Stimulated activated naive CD8-positive, alpha-beta T cell treated with anti-CD3 and anti-CD28 coated beads, Interleukin-15, Interleukin-2, amounts not matched to agents 100 ng/mL and 50 ng/mL, for 24 hours (primary cell): ENCODE results near the gene ARMH3.
A peak's percentile ranks its signal among the peaks of the same experiment; 100 is the strongest.
"Not testable (repeated sequence)": the region's sequence is repeated elsewhere in the genome, so short reads cannot be mapped to it uniquely, and the experiment has no call there.

ENCODE experiments used
- H3K27ac Mint-ChIP-seq: one replicate; pipeline ENCODE4 v1.8.0; 2021; ENCODE audit warnings: mild to moderate bottlenecking, mixed read lengths
- H3K27me3 Mint-ChIP-seq: one replicate; pipeline ENCODE4 v1.8.0; 2021; ENCODE audit warnings: mixed read lengths
- H3K36me3 Mint-ChIP-seq: one replicate; pipeline ENCODE4 v1.8.0; 2021; ENCODE audit warnings: low read depth, mixed read lengths
- H3K4me1 Mint-ChIP-seq: one replicate; pipeline ENCODE4 v1.8.0; 2021; ENCODE audit warnings: low read depth, mixed read lengths
- H3K4me3 Mint-ChIP-seq: one replicate; pipeline ENCODE4 v1.8.0; 2021; ENCODE audit warnings: mild to moderate bottlenecking, mixed read lengths
- H3K9me3 Mint-ChIP-seq: one replicate; pipeline ENCODE4 v1.8.0; 2021; ENCODE audit warnings: mixed read lengths

Gene ARMH3

GRCh38 chr10:102017295-102017694 lies 38.7 kb downstream of the ARMH3 start:
- Mint-ChIP-seq H3K9me3 (no peaks in the 10 kb centered on the region), H3K27ac (no peak overlapping the region), H3K4me1 (no peaks in the 10 kb centered on the region), H3K4me3 (no peak overlapping the region), H3K36me3 (peaks cover 45% of the 10 kb centered on the region), H3K27me3 (no peaks in the 10 kb centered on the region)

- Mint-ChIP-seq H3K4me3 (no peak overlapping the region), H3K27ac (no peak overlapping the region), H3K27me3 (no peaks in the 10 kb centered on the region), H3K4me1 (no peaks in the 10 kb centered on the region), H3K9me3 (no peaks in the 10 kb centered on the region), H3K36me3 (peaks cover 42% of the 10 kb centered on the region)
Observed at GRCh38 chr10:102016416-102016815, 39.6 kb downstream of the ARMH3 start.

- Mint-ChIP-seq H3K9me3 (no peaks in the 10 kb centered on the region), H3K27ac (no peak overlapping the region), H3K4me1 (peaks cover 8% of the 10 kb centered on the region), H3K27me3 (no peaks in the 10 kb centered on the region), H3K4me3 (no peak overlapping the region), H3K36me3 (peaks cover 51% of the 10 kb centered on the region)
Observed at GRCh38 chr10:102010961-102011360, 45.0 kb downstream of the ARMH3 start.

- no peak overlapping the region for H3K27ac Mint-ChIP-seq
- H3K36me3 Mint-ChIP-seq = peaks cover 58% of the 10 kb centered on the region
- H3K27me3 Mint-ChIP-seq = no peaks in the 10 kb centered on the region
- peaks cover 8% of the 10 kb centered on the region for H3K4me1 Mint-ChIP-seq
- no peaks in the 10 kb centered on the region for H3K9me3 Mint-ChIP-seq
- no peak overlapping the region for H3K4me3 Mint-ChIP-seq
Observed at GRCh38 chr10:102009801-102010425, 46.1 kb downstream of the ARMH3 start.

GRCh38 chr10:102007796-102008195 lies 48.2 kb downstream of the ARMH3 start:
- Mint-ChIP-seq H3K27ac (no peak overlapping the region), H3K4me3 (no peak overlapping the region), H3K36me3 (peaks cover 49% of the 10 kb centered on the region), H3K4me1 (peaks cover 17% of the 10 kb centered on the region), H3K9me3 (no peaks in the 10 kb centered on the region), H3K27me3 (no peaks in the 10 kb centered on the region)

GRCh38 chr10:102007031-102007430 lies 48.9 kb downstream of the ARMH3 start:
- not testable (repeated sequence) for H3K4me3 Mint-ChIP-seq, H3K9me3 Mint-ChIP-seq, H3K27ac Mint-ChIP-seq, H3K27me3 Mint-ChIP-seq
- H3K36me3 Mint-ChIP-seq = peaks cover 45% of the 10 kb centered on the region
- H3K4me1 Mint-ChIP-seq = peaks cover 22% of the 10 kb centered on the region

GRCh38 chr10:102004376-102004775 lies 51.6 kb downstream of the ARMH3 start:
- Mint-ChIP-seq H3K4me1 (peaks cover 37% of the 10 kb centered on the region), H3K9me3 (no peaks in the 10 kb centered on the region), H3K27ac (no peak overlapping the region), H3K27me3 (no peaks in the 10 kb centered on the region), H3K36me3 (peaks cover 40% of the 10 kb centered on the region), H3K4me3 (no peak overlapping the region)

- H3K27me3 Mint-ChIP-seq = no peaks in the 10 kb centered on the region
- H3K9me3 Mint-ChIP-seq = no peaks in the 10 kb centered on the region
Observed at GRCh38 chr10:102003541-102003940, 52.4 kb downstream of the ARMH3 start.

GRCh38 chr10:102001435-102002068 lies 54.4 kb downstream of the ARMH3 start:
- Mint-ChIP-seq H3K36me3 (peaks cover 39% of the 10 kb centered on the region), H3K27ac (peak overlapping the region; percentile 73), H3K9me3 (no peaks in the 10 kb centered on the region), H3K4me3 (peak overlapping the region; percentile 8), H3K4me1 (peaks cover 35% of the 10 kb centered on the region), H3K27me3 (no peaks in the 10 kb centered on the region)

More at GRCh38 chr10:102003541-102003940, 52.4 kb downstream of the ARMH3 start:
- Mint-ChIP-seq H3K36me3 (peaks cover 36% of the 10 kb centered on the region), H3K4me1 (peaks cover 39% of the 10 kb centered on the region), H3K27ac (no peak overlapping the region), H3K4me3 (no peak overlapping the region)

- Mint-ChIP-seq H3K36me3 (peaks cover 45% of the 10 kb centered on the region), H3K27ac (no peak overlapping the region), H3K4me3 (no peak overlapping the region), H3K27me3 (no peaks in the 10 kb centered on the region), H3K9me3 (no peaks in the 10 kb centered on the region), H3K4me1 (peaks cover 28% of the 10 kb centered on the region)
Observed at GRCh38 chr10:101997803-101998202, 58.2 kb downstream of the ARMH3 start.

- Mint-ChIP-seq H3K36me3 (peaks cover 55% of the 10 kb centered on the region), H3K4me3 (no peak overlapping the region), H3K4me1 (peaks cover 8% of the 10 kb centered on the region), H3K27ac (peak overlapping the region; percentile 18), H3K9me3 (no peaks in the 10 kb centered on the region), H3K27me3 (no peaks in the 10 kb centered on the region)
Observed at GRCh38 chr10:101995451-101996063, 60.4 kb downstream of the ARMH3 start.

- Mint-ChIP-seq H3K4me1 (peaks cover 8% of the 10 kb centered on the region), H3K27me3 (no peaks in the 10 kb centered on the region), H3K4me3 (no peak overlapping the region), H3K36me3 (peaks cover 62% of the 10 kb centered on the region), H3K27ac (no peak overlapping the region), H3K9me3 (no peaks in the 10 kb centered on the region)
Observed at GRCh38 chr10:101993651-101994200, 62.2 kb downstream of the ARMH3 start.

- peaks cover 59% of the 10 kb centered on the region for H3K36me3 Mint-ChIP-seq
- peaks cover 5% of the 10 kb centered on the region for H3K4me1 Mint-ChIP-seq
- no peak overlapping the region for H3K27ac Mint-ChIP-seq
- H3K9me3 Mint-ChIP-seq = no peaks in the 10 kb centered on the region
- no peaks in the 10 kb centered on the region for H3K27me3 Mint-ChIP-seq
- H3K4me3 Mint-ChIP-seq = no peak overlapping the region
Observed at GRCh38 chr10:101993221-101993620, 62.8 kb downstream of the ARMH3 start.

GRCh38 chr10:101987136-101987535 lies 68.8 kb downstream of the ARMH3 start:
- Mint-ChIP-seq H3K27me3 (no peaks in the 10 kb centered on the region), H3K36me3 (peaks cover 48% of the 10 kb centered on the region), H3K4me3 (no peak overlapping the region), H3K9me3 (no peaks in the 10 kb centered on the region), H3K27ac (no peak overlapping the region), H3K4me1 (peaks cover 11% of the 10 kb centered on the region)

GRCh38 chr10:101986624-101986971 lies 69.4 kb downstream of the ARMH3 start:
- Mint-ChIP-seq H3K4me1 (peaks cover 11% of the 10 kb centered on the region), H3K27ac (peak overlapping the region; percentile 13), H3K4me3 (no peak overlapping the region), H3K36me3 (peaks cover 45% of the 10 kb centered on the region), H3K27me3 (no peaks in the 10 kb centered on the region), H3K9me3 (no peaks in the 10 kb centered on the region)
